NB4 (cell line): ENCODE data around the gene DCTN2.
"Not testable (repeated sequence)": the region's sequence is repeated elsewhere in the genome, so short reads cannot be mapped to it uniquely, and the experiment has no call there.

Source experiments
- POLR2A ChIP-seq: IDR thresholded peaks from 2 replicates; pipeline ENCODE4 v1.6.1; 2011; ENCODE audit warnings: mild to moderate bottlenecking; ENCODE audit not compliant: insufficient read length; ENCODE audit errors: extremely low read depth
- TF ChIP-seq, protein P1 (sequence below): IDR thresholded peaks from one replicate; pipeline ENCODE4 v1.5.1; 2012; ENCODE audit warnings: low read depth, low read length

DNA sequence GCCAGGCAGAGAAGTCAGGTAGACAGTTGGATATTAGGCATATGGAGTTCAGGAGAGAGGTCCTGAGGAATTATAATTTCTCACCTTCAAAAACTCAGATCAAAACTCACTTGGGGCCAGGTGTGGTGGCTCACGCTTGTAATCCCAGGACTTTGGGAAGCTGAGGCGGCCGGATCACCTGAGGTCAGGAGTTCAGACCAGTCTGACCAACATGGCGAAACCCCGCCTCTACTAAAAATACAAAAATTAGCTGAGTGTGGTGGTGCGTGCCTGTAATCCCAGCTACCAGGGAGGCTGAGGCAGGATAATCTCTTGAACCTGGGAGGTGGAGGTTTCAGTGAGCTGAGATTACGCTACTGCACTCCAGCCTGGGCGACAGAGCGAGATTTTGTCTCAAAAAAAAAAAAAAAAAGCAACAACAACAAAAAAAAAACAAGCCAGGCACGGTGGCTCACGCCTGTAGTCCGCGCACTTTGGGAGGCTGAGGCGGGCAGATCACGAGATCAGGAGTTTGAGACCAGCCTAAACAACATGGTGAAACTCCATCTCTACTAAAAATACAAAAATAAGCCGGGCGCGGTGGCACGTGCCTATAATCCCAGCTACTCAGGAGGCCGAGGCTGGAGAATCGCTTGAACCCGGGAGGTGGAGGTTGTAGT is 44.6 kb downstream of the DCTN2 start:
- TF ChIP-seq, protein P1, sequence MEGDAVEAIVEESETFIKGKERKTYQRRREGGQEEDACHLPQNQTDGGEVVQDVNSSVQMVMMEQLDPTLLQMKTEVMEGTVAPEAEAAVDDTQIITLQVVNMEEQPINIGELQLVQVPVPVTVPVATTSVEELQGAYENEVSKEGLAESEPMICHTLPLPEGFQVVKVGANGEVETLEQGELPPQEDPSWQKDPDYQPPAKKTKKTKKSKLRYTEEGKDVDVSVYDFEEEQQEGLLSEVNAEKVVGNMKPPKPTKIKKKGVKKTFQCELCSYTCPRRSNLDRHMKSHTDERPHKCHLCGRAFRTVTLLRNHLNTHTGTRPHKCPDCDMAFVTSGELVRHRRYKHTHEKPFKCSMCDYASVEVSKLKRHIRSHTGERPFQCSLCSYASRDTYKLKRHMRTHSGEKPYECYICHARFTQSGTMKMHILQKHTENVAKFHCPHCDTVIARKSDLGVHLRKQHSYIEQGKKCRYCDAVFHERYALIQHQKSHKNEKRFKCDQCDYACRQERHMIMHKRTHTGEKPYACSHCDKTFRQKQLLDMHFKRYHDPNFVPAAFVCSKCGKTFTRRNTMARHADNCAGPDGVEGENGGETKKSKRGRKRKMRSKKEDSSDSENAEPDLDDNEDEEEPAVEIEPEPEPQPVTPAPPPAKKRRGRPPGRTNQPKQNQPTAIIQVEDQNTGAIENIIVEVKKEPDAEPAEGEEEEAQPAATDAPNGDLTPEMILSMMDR = not testable (repeated sequence)
- not testable (repeated sequence) for TF ChIP-seq POLR2A
